ENCODE measurements around the gene OLR1. TPM values are rescaled to one million over a fixed set of nuclear protein-coding genes. Genes with fewer than 3 reads are reported as not detected.

OLR1 gene
- total RNA-seq, 1 experiment from 2014 or later: not detected

- Histone ChIP-seq H3K36me3 (replicated peaks; ENCODE audit: control insufficient read depth, insufficient read depth, low read length) (no peaks in the 10 kb centered on the region), H3K4me3 (ENCODE audit: insufficient read depth, low read depth, low read length) (no peak overlapping the region), H3K27me3 (ENCODE audit: control insufficient read depth, insufficient read depth, low read length) (no peaks in the 10 kb centered on the region)
- DNase-seq: no peak
Observed at GRCh38 chr12:10151621-10152020, 20.3 kb downstream of the OLR1 start.

- Histone ChIP-seq H3K27me3 (ENCODE audit: control insufficient read depth, insufficient read depth, low read length) (no peaks in the 10 kb centered on the region), H3K36me3 (replicated peaks; ENCODE audit: control insufficient read depth, insufficient read depth, low read length) (no peaks in the 10 kb centered on the region), H3K4me3 (ENCODE audit: insufficient read depth, low read depth, low read length) (no peak overlapping the region)
- DNase-seq: no peak
Observed at GRCh38 chr12:10147714-10148403, 24.1 kb downstream of the OLR1 start.

- Histone ChIP-seq H3K4me3 (ENCODE audit: insufficient read depth, low read depth, low read length) (no peak overlapping the region), H3K36me3 (replicated peaks; ENCODE audit: control insufficient read depth, insufficient read depth, low read length) (no peaks in the 10 kb centered on the region), H3K27me3 (ENCODE audit: control insufficient read depth, insufficient read depth, low read length) (no peaks in the 10 kb centered on the region)
- DNase-seq: no peak
Observed at GRCh38 chr12:10142976-10143589, 28.8 kb downstream of the OLR1 start.

- Histone ChIP-seq H3K36me3 (replicated peaks; ENCODE audit: control insufficient read depth, insufficient read depth, low read length) (no peaks in the 10 kb centered on the region), H3K27me3 (ENCODE audit: control insufficient read depth, insufficient read depth, low read length) (no peaks in the 10 kb centered on the region), H3K4me3 (ENCODE audit: insufficient read depth, low read depth, low read length) (no peak overlapping the region)
- DNase-seq: peak; percentile 36
Observed at GRCh38 chr12:10140001-10140400, 31.9 kb downstream of the OLR1 start.

- no peak for DNase-seq
- Histone ChIP-seq H3K27me3 (ENCODE audit: control insufficient read depth, insufficient read depth, low read length) (no peaks in the 10 kb centered on the region), H3K4me3 (ENCODE audit: insufficient read depth, low read depth, low read length) (no peak overlapping the region), H3K36me3 (replicated peaks; ENCODE audit: control insufficient read depth, insufficient read depth, low read length) (no peaks in the 10 kb centered on the region)
Observed at GRCh38 chr12:10136637-10137205, 35.2 kb downstream of the OLR1 start.

GRCh38 chr12:10135126-10135525 lies 36.8 kb downstream of the OLR1 start:
- no peak for DNase-seq
- Histone ChIP-seq H3K27me3 (ENCODE audit: control insufficient read depth, insufficient read depth, low read length) (no peaks in the 10 kb centered on the region), H3K4me3 (ENCODE audit: insufficient read depth, low read depth, low read length) (no peak overlapping the region), H3K36me3 (replicated peaks; ENCODE audit: control insufficient read depth, insufficient read depth, low read length) (no peaks in the 10 kb centered on the region)

- no peaks in the 10 kb centered on the region for H3K27me3 ChIP-seq (ENCODE audit: control insufficient read depth, insufficient read depth, low read length)
Observed at GRCh38 chr12:10132850-10133370, 39.0 kb downstream of the OLR1 start.

GRCh38 chr12:10131111-10131690 lies 40.7 kb downstream of the OLR1 start:
- Histone ChIP-seq H3K27me3 (ENCODE audit: control insufficient read depth, insufficient read depth, low read length) (no peaks in the 10 kb centered on the region), H3K36me3 (replicated peaks; ENCODE audit: control insufficient read depth, insufficient read depth, low read length) (no peaks in the 10 kb centered on the region), H3K4me3 (ENCODE audit: insufficient read depth, low read depth, low read length) (no peak overlapping the region)
- DNase-seq: no peak

More at GRCh38 chr12:10132850-10133370, 39.0 kb downstream of the OLR1 start:
- H3K4me3 ChIP-seq (ENCODE audit: insufficient read depth, low read depth, low read length): no peak overlapping the region
- DNase-seq: no peak
- no peaks in the 10 kb centered on the region for H3K36me3 ChIP-seq (replicated peaks; ENCODE audit: control insufficient read depth, insufficient read depth, low read length)

GRCh38 chr12:10130042-10130441 lies 41.9 kb downstream of the OLR1 start, which contains the start of gene CLEC7A:
CLEC7A (minus strand) TSS chr12:10130199; CDS start chr12:10130082, 117 bp downstream.
- H3K4me3 ChIP-seq (ENCODE audit: insufficient read depth, low read depth, low read length): no peak within 1 kb of the TSS

GRCh38 chr12:10128687-10129086 lies 43.2 kb downstream of the OLR1 start:
- no peak for DNase-seq
- H3K4me3 ChIP-seq (ENCODE audit: insufficient read depth, low read depth, low read length): no peak overlapping the region
- no peaks in the 10 kb centered on the region for H3K36me3 ChIP-seq (replicated peaks; ENCODE audit: control insufficient read depth, insufficient read depth, low read length)
- H3K27me3 ChIP-seq (ENCODE audit: control insufficient read depth, insufficient read depth, low read length): no peaks in the 10 kb centered on the region

More at GRCh38 chr12:10130042-10130441, 41.9 kb downstream of the OLR1 start, which contains the start of gene CLEC7A:
- Histone ChIP-seq H3K27me3 (ENCODE audit: control insufficient read depth, insufficient read depth, low read length) (no peaks in the 10 kb centered on the region), H3K36me3 (replicated peaks; ENCODE audit: control insufficient read depth, insufficient read depth, low read length) (no peaks in the 10 kb centered on the region)
- no peak for DNase-seq

GRCh38 chr12:10126413-10126812 lies 45.5 kb downstream of the OLR1 start:
- H3K36me3 ChIP-seq (replicated peaks; ENCODE audit: control insufficient read depth, insufficient read depth, low read length): no peaks in the 10 kb centered on the region
- no peaks in the 10 kb centered on the region for H3K27me3 ChIP-seq (ENCODE audit: control insufficient read depth, insufficient read depth, low read length)
- DNase-seq: no peak
- no peak overlapping the region for H3K4me3 ChIP-seq (ENCODE audit: insufficient read depth, low read depth, low read length)

GRCh38 chr12:10122689-10123088 lies 49.2 kb downstream of the OLR1 start:
- H3K4me3 ChIP-seq (ENCODE audit: insufficient read depth, low read depth, low read length): no peak overlapping the region
- no peaks in the 10 kb centered on the region for H3K27me3 ChIP-seq (ENCODE audit: control insufficient read depth, insufficient read depth, low read length)
- no peak for DNase-seq
- no peaks in the 10 kb centered on the region for H3K36me3 ChIP-seq (replicated peaks; ENCODE audit: control insufficient read depth, insufficient read depth, low read length)

- Histone ChIP-seq H3K27me3 (ENCODE audit: control insufficient read depth, insufficient read depth, low read length) (no peaks in the 10 kb centered on the region), H3K36me3 (replicated peaks; ENCODE audit: control insufficient read depth, insufficient read depth, low read length) (no peaks in the 10 kb centered on the region), H3K4me3 (ENCODE audit: insufficient read depth, low read depth, low read length) (no peak overlapping the region)
- DNase-seq: no peak
Observed at GRCh38 chr12:10121278-10121677, 50.7 kb downstream of the OLR1 start.

- Histone ChIP-seq H3K27me3 (ENCODE audit: control insufficient read depth, insufficient read depth, low read length) (no peaks in the 10 kb centered on the region), H3K36me3 (replicated peaks; ENCODE audit: control insufficient read depth, insufficient read depth, low read length) (no peaks in the 10 kb centered on the region), H3K4me3 (ENCODE audit: insufficient read depth, low read depth, low read length) (no peak overlapping the region)
- DNase-seq: no peak
Observed at GRCh38 chr12:10119066-10119465, 52.9 kb downstream of the OLR1 start.

GRCh38 chr12:10115890-10116289 lies 56.0 kb downstream of the OLR1 start:
- no peak overlapping the region for H3K4me3 ChIP-seq (ENCODE audit: insufficient read depth, low read depth, low read length)
- DNase-seq: no peak
- H3K36me3 ChIP-seq (replicated peaks; ENCODE audit: control insufficient read depth, insufficient read depth, low read length): no peaks in the 10 kb centered on the region
- no peaks in the 10 kb centered on the region for H3K27me3 ChIP-seq (ENCODE audit: control insufficient read depth, insufficient read depth, low read length)
